ENCODE measurements around the gene BTG4. TPM values are rescaled to one million over a fixed set of nuclear protein-coding genes. Genes with fewer than 3 reads are reported as not detected.

The BTG4 gene
- polyA plus RNA-seq, 1 experiment = not detected

DNA sequence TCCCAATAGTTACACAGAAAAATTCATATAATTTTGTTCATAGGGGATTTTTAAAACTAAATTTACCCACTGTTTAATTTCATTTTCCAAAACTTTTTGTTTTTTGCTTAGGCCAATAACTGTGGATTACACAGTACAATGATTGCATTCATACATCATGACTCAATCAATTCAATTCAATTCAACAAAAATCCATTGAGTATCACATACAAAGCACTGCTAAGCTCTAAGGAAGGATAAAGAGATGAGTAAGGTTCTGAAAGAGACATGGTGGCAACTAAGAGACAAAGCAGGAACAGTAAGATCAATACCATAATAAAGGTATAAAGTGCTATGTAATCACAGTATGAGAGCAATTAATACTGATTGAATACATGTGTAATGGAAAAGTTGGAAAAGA, 18.9 kb upstream of the BTG4 start:
- DNase-seq (ENCODE audit: low read depth, low spot score) = no peak
- Histone ChIP-seq H3K27ac (ENCODE audit: low read depth, low read length) (no peak overlapping the region), H3K27me3 (ENCODE audit: control insufficient read depth, insufficient read depth, low read length) (no peaks in the 10 kb centered on the region), H3K4me3 (ENCODE audit: low read depth, low read length) (no peak overlapping the region), H3K9me3 (ENCODE audit: control insufficient read depth, insufficient read depth, low read length) (no peaks in the 10 kb centered on the region)
- ChIA-PET CTCF (interaction anchor here (0.6 kb wide), 1 partner anchor 753 kb away, joined by 3 read pairs; no protein-coding TSS in a partner anchor), POLR2A (interaction anchor here (1.0 kb wide), 1 partner anchor 11 kb away, joined by 8 read pairs; no protein-coding TSS in a partner anchor)
- TF ChIP-seq, protein P1, sequence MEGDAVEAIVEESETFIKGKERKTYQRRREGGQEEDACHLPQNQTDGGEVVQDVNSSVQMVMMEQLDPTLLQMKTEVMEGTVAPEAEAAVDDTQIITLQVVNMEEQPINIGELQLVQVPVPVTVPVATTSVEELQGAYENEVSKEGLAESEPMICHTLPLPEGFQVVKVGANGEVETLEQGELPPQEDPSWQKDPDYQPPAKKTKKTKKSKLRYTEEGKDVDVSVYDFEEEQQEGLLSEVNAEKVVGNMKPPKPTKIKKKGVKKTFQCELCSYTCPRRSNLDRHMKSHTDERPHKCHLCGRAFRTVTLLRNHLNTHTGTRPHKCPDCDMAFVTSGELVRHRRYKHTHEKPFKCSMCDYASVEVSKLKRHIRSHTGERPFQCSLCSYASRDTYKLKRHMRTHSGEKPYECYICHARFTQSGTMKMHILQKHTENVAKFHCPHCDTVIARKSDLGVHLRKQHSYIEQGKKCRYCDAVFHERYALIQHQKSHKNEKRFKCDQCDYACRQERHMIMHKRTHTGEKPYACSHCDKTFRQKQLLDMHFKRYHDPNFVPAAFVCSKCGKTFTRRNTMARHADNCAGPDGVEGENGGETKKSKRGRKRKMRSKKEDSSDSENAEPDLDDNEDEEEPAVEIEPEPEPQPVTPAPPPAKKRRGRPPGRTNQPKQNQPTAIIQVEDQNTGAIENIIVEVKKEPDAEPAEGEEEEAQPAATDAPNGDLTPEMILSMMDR (IDR thresholded peaks at IDR 0.05; ENCODE audit: low read depth, low read length) = no peak

DNA sequence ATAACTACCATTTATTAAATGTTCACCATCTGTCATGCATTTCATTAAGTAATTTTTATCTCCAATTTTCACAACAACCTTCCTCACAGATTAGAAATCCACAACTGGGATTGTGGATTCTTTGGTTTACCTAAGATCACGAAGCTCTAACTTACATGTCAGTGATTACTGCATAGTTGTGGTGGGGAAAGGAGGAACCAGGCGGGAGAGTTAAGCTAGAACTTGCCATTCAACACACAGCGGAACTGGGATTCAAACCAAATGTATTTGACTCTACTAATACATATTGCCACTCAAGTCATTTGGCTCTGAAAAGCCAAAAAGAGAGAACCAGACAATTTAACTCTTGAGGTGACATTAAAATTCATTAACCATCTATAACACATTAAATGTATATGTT, 17.9 kb upstream of the BTG4 start:
- TF ChIP-seq, protein P1 (IDR thresholded peaks at IDR 0.05; ENCODE audit: low read depth, low read length) = no peak
- ChIA-PET POLR2A (no interaction called here), CTCF (no interaction called here)
- H3K9me3 ChIP-seq (ENCODE audit: control insufficient read depth, insufficient read depth, low read length) = no peaks in the 10 kb centered on the region
- no peak overlapping the region for H3K4me3 ChIP-seq (ENCODE audit: low read depth, low read length)
- DNase-seq (ENCODE audit: low read depth, low spot score) = no peak
- H3K27ac ChIP-seq (ENCODE audit: low read depth, low read length) = no peak overlapping the region
- H3K27me3 ChIP-seq (ENCODE audit: control insufficient read depth, insufficient read depth, low read length) = no peaks in the 10 kb centered on the region

DNA sequence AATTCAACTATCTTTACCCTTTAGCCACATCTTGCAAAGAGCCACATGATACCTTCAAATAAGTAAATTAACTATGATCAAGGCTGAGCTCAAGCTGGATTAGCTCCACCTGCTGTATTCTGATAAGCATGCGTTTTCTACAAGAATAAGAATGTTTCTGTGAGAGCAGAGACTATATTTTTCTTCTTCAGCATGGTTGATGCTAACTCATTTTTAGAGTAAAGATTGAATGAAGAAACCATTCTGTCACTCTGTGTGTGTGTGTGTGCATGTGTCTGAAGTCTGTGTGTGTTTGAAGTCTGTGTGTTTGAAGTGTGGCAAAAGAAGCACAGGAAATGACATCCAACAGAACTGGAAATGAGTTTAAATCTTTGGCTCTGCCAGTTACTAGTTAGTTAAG, 16.4 kb upstream of the BTG4 start:
- H3K27me3 ChIP-seq (ENCODE audit: control insufficient read depth, insufficient read depth, low read length) = no peaks in the 10 kb centered on the region
- ChIA-PET POLR2A (no interaction called here), CTCF (no interaction called here)
- TF ChIP-seq, protein P1 (IDR thresholded peaks at IDR 0.05; ENCODE audit: low read depth, low read length) = peak; percentile 35
- H3K9me3 ChIP-seq (ENCODE audit: control insufficient read depth, insufficient read depth, low read length) = no peaks in the 10 kb centered on the region
- H3K4me3 ChIP-seq (ENCODE audit: low read depth, low read length) = no peak overlapping the region
- H3K27ac ChIP-seq (ENCODE audit: low read depth, low read length) = no peak overlapping the region
- no peak for DNase-seq (ENCODE audit: low read depth, low spot score)

DNA sequence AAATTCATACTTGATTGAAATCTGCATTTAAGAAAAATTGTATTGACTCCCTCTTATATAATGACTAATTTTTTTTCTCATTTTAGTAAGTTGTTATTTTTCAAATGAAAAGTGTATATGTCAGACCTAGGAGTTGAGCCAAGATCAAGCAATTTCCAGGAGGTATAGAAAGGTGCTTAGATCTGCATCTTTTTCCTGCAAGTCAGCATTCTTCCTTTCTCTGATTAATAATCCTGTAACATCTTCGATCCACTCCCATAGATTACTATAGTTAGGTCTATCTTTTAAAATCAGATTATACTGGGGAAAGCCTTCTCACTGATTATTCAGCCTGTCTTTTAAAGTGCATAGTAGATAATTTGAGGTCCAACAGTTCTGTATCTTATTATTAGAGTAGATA, 15.1 kb upstream of the BTG4 start:
- Histone ChIP-seq H3K4me3 (ENCODE audit: low read depth, low read length) (no peak overlapping the region), H3K9me3 (ENCODE audit: control insufficient read depth, insufficient read depth, low read length) (no peaks in the 10 kb centered on the region), H3K27ac (ENCODE audit: low read depth, low read length) (no peak overlapping the region), H3K27me3 (ENCODE audit: control insufficient read depth, insufficient read depth, low read length) (no peaks in the 10 kb centered on the region)
- TF ChIP-seq, protein P1 (IDR thresholded peaks at IDR 0.05; ENCODE audit: low read depth, low read length) = no peak
- CTCF ChIA-PET = no interaction called here
- POLR2A ChIA-PET = no interaction called here
- no peak for DNase-seq (ENCODE audit: low read depth, low spot score)

DNA sequence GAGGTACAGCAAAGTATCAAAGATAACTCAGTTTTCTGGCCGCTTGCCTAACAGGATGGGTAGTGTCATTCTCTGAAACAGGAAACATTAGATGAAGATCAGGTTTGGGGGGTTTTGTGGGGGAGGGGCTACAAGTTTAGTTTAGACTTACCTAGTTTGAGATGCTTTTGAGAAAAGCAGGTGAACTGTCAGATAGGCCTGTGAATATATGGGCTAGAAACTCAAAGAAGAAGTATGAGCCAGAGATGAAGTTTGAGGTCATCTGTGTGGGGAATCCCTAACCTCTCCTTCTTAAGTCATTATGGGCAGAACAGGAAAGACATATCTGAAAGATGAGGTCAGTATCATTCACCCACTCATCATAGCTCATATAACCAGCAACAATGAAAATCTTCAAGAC, 14.3 kb upstream of the BTG4 start:
- Histone ChIP-seq H3K27ac (ENCODE audit: low read depth, low read length) (no peak overlapping the region), H3K9me3 (ENCODE audit: control insufficient read depth, insufficient read depth, low read length) (no peaks in the 10 kb centered on the region), H3K4me3 (ENCODE audit: low read depth, low read length) (no peak overlapping the region), H3K27me3 (ENCODE audit: control insufficient read depth, insufficient read depth, low read length) (no peaks in the 10 kb centered on the region)
- ChIA-PET CTCF (no interaction called here), POLR2A (interaction anchor here (0.7 kb wide), 1 partner anchor 119 kb away, joined by 3 read pairs; no protein-coding TSS in a partner anchor)
- TF ChIP-seq, protein P1 (IDR thresholded peaks at IDR 0.05; ENCODE audit: low read depth, low read length) = no peak
- no peak for DNase-seq (ENCODE audit: low read depth, low spot score)
